Mesodermal cell (in vitro differentiated cells): ENCODE data around the gene MRPL21.
"Not testable (repeated sequence)": the region's sequence is repeated elsewhere in the genome, so short reads cannot be mapped to it uniquely, and the experiment has no call there.

ENCODE experiments used
- H3K27ac ChIP-seq: 2 replicates; pipeline ENCODE4 v1.7.0; 2013; ENCODE audit warnings: mild to moderate bottlenecking, low read depth, low read length, moderate library complexity; ENCODE audit not compliant: severe bottlenecking
- H3K36me3 ChIP-seq: 2 replicates; pipeline ENCODE4 v1.7.1; 2013; ENCODE audit warnings: mild to moderate bottlenecking, low read length, moderate library complexity; ENCODE audit not compliant: control insufficient read depth, insufficient read depth
- H3K4me1 ChIP-seq: one replicate; pipeline ENCODE4 v1.7.1; 2013; ENCODE audit warnings: mild to moderate bottlenecking, low read length; ENCODE audit not compliant: insufficient read depth, control insufficient read depth, poor library complexity, severe bottlenecking
- H3K4me3 ChIP-seq: 2 replicates; pipeline ENCODE4 v1.7.0; 2013; ENCODE audit warnings: low read length, control low read depth, mild to moderate bottlenecking; ENCODE audit not compliant: insufficient read depth, poor library complexity, severe bottlenecking; ENCODE audit errors: extremely low read depth
- H3K9me3 ChIP-seq: 2 replicates; pipeline ENCODE4 v1.7.1; 2013; ENCODE audit warnings: mild to moderate bottlenecking, low read length, moderate library complexity; ENCODE audit not compliant: control insufficient read depth
- WGBS, 2 experiments: methylation state at CpG; one replicate each; pipeline ENCODE4 v1.1.5; 2013; ENCODE audit warnings: missing lambda C conversion rate in 2 of 2; ENCODE audit not compliant: insufficient coverage in 2 of 2; 5-methylcytosine and 5-hydroxymethylcytosine counted together

MRPL21 gene

GRCh38 chr11:68890490-68891231, 13.0 kb downstream of the MRPL21 start:
- no peak overlapping the region for H3K27ac ChIP-seq
- no peaks in the 10 kb centered on the region for H3K9me3 ChIP-seq
- H3K4me1 ChIP-seq, result no peaks in the 10 kb centered on the region
- WGBS, 2 experiments, result 95 to 96% methylated on average over 17 of the region's 17 CpGs
- no peak overlapping the region for H3K4me3 ChIP-seq
- H3K36me3 ChIP-seq, result peaks cover 57% of the 10 kb centered on the region

GRCh38 chr11:68889948-68890446, 13.6 kb downstream of the MRPL21 start:
- H3K27ac ChIP-seq, result no peak overlapping the region
- no peak overlapping the region for H3K4me3 ChIP-seq
- H3K9me3 ChIP-seq, result no peaks in the 10 kb centered on the region
- H3K36me3 ChIP-seq, result peaks cover 54% of the 10 kb centered on the region
- 65 to 66% methylated on average over 12 to 15 of the region's 18 CpGs for WGBS, 2 experiments
- no peaks in the 10 kb centered on the region for H3K4me1 ChIP-seq

- not testable (repeated sequence) for H3K27ac ChIP-seq, H3K4me3 ChIP-seq, H3K4me1 ChIP-seq, H3K9me3 ChIP-seq
- H3K36me3 ChIP-seq, result peaks cover 15% of the 10 kb centered on the region
- 89 to 95% methylated on average over 10 to 14 of the region's 15 CpGs for WGBS, 2 experiments
Measured at GRCh38 chr11:68884827-68885226, 18.8 kb downstream of the MRPL21 start.

- no peaks in the 10 kb centered on the region for H3K4me1 ChIP-seq
- H3K27ac ChIP-seq, result no peak overlapping the region
- WGBS, 2 experiments, result 83 to 86% methylated on average over 7 of the region's 13 CpGs
- no peak overlapping the region for H3K4me3 ChIP-seq
- no peaks in the 10 kb centered on the region for H3K9me3 ChIP-seq
- H3K36me3 ChIP-seq, result peaks cover 7% of the 10 kb centered on the region
Measured at GRCh38 chr11:68882391-68882790, 21.2 kb downstream of the MRPL21 start.

- no peak overlapping the region for H3K27ac ChIP-seq
- H3K9me3 ChIP-seq, result no peaks in the 10 kb centered on the region
- no peaks in the 10 kb centered on the region for H3K4me1 ChIP-seq
- H3K4me3 ChIP-seq, result no peak overlapping the region
- WGBS, 2 experiments, result 94 to 100% methylated on average over 1 to 2 of the region's 2 CpGs
- H3K36me3 ChIP-seq, result peaks cover 4% of the 10 kb centered on the region
Measured at GRCh38 chr11:68881320-68881719, 22.3 kb downstream of the MRPL21 start.

- WGBS, 2 experiments, result 91 to 100% methylated on average over 3 to 4 of the region's 5 CpGs
- no peak overlapping the region for H3K27ac ChIP-seq
- no peak overlapping the region for H3K4me3 ChIP-seq
- no peaks in the 10 kb centered on the region for H3K4me1 ChIP-seq
- peaks cover 4% of the 10 kb centered on the region for H3K36me3 ChIP-seq
- no peaks in the 10 kb centered on the region for H3K9me3 ChIP-seq
Measured at GRCh38 chr11:68880851-68881250, 22.8 kb downstream of the MRPL21 start.

GRCh38 chr11:68878022-68878421, 25.6 kb downstream of the MRPL21 start:
- H3K27ac ChIP-seq, result no peak overlapping the region

GRCh38 chr11:68872216-68873003, 31.2 kb downstream of the MRPL21 start:
- H3K27ac ChIP-seq, result no peak overlapping the region
- no peaks in the 10 kb centered on the region for H3K9me3 ChIP-seq
- H3K4me3 ChIP-seq, result no peak overlapping the region
- no peaks in the 10 kb centered on the region for H3K4me1 ChIP-seq
- 93 to 95% methylated on average over 7 to 9 of the region's 12 CpGs for WGBS, 2 experiments
- no peaks in the 10 kb centered on the region for H3K36me3 ChIP-seq

More at GRCh38 chr11:68878022-68878421, 25.6 kb downstream of the MRPL21 start:
- Histone ChIP-seq H3K4me1 (no peaks in the 10 kb centered on the region), H3K4me3 (no peak overlapping the region), H3K36me3 (no peaks in the 10 kb centered on the region), H3K9me3 (no peaks in the 10 kb centered on the region)
- 88 to 96% methylated on average over 6 to 7 of the region's 7 CpGs for WGBS, 2 experiments

- Histone ChIP-seq H3K4me1 (no peaks in the 10 kb centered on the region), H3K27ac (no peak overlapping the region), H3K4me3 (no peak overlapping the region), H3K36me3 (no peaks in the 10 kb centered on the region), H3K9me3 (no peaks in the 10 kb centered on the region)
- WGBS, 2 experiments, result 72 to 77% methylated on average over 7 to 9 of the region's 9 CpGs
Measured at GRCh38 chr11:68870470-68870869, 33.2 kb downstream of the MRPL21 start.

GRCh38 chr11:68868221-68868835, 35.3 kb downstream of the MRPL21 start:
- H3K4me3 ChIP-seq, result no peak overlapping the region
- WGBS, 2 experiments, result 85 to 89% methylated on average over 15 to 16 of the region's 18 CpGs
- no peak overlapping the region for H3K27ac ChIP-seq
- no peaks in the 10 kb centered on the region for H3K36me3 ChIP-seq
- H3K4me1 ChIP-seq, result no peaks in the 10 kb centered on the region
- H3K9me3 ChIP-seq, result no peaks in the 10 kb centered on the region
